ENCODE data around the gene UBR3.

- TF ChIP-seq POLR2A (IDR thresholded peaks at IDR 0.05; ENCODE audit: low read depth, low read length) (no peak), POLR2AphosphoS5 (IDR thresholded peaks at IDR 0.05; ENCODE audit: low read depth, low read length) (no peak), TAF1 (IDR thresholded peaks at IDR 0.05; ENCODE audit: low read depth, low read length) (no peak)
Measured at GRCh38 chr2:170076189-170076588, 248.9 kb downstream of the UBR3 start.

Measured in GM12891 (cell line).